B cell (primary cell): ENCODE measurements around the gene UTP25. TPM values are rescaled to one million over a fixed set of nuclear protein-coding genes. Genes with fewer than 3 reads are reported as not detected.

Experiments
- ATAC-seq: fragments of 200-7000 bp; cut with Tn5 transposase; one replicate; pipeline ENCODE4 v1.10.0; 2021; ENCODE audit warnings: low read depth, mild to moderate bottlenecking, moderate number of reproducible peaks, moderate library complexity
- CTCF ChIA-PET: fragments of 350-600 bp; sonication (Branson Sonifier 250); formaldehyde crosslinking; loops from one replicate; lab custom pipeline; 2021; ENCODE audit warnings: antibody characterized with exemption, inconsistent platforms; lab: Charles Lee
- POLR2A ChIA-PET: fragments of 350-600 bp; sonication (Branson Sonifier 250); formaldehyde crosslinking; loops from one replicate; lab custom pipeline; 2021; ENCODE audit warnings: antibody characterized with exemption; lab: Charles Lee
- DNase-seq: peaks from one replicate; pipeline ENCODE4 v3.0.0; 2013
- H2AFZ ChIP-seq: 2 replicates; pipeline ENCODE4 v1.6.1; 2012; ENCODE audit warnings: mild to moderate bottlenecking, low read depth, low read length; ENCODE audit not compliant: insufficient read depth, poor library complexity, severe bottlenecking
- H3K27ac ChIP-seq, 2 donors: 1 replicate in 1 of 2; 2 replicates in 1 of 2; pipeline ENCODE4 v1.5.1; 2012 to 2013; ENCODE audit warnings: low read length in 2 of 2, mild to moderate bottlenecking in 2 of 2, moderate library complexity in 1 of 2
- H3K27me3 ChIP-seq, 4 experiments: fragments of 200-600 bp in 1 of 4; sonication (generic) in 1 of 4; replicated peaks in 1 of 4; 1 replicate in 2 of 4; 2 replicates in 2 of 4; pipeline versions ENCODE4 v1.6.1 to v1.7.0; 2013 to 2016; ENCODE audit warnings: low read length in 3 of 4, mild to moderate bottlenecking in 2 of 4, mixed read lengths in 1 of 4, moderate library complexity in 1 of 4; ENCODE audit not compliant: insufficient read depth in 4 of 4, control insufficient read depth in 3 of 4; ENCODE audit errors: control extremely low read depth in 1 of 4
- H3K36me3 ChIP-seq, 2 experiments: replicated peaks in 1 of 2; 1 replicate in 1 of 2; 2 replicates in 1 of 2; pipeline versions ENCODE4 v1.6.1 to v1.7.1; 2013; ENCODE audit warnings: low read length in 1 of 2; ENCODE audit not compliant: insufficient read depth in 2 of 2, control insufficient read depth in 1 of 2; ENCODE audit errors: control extremely low read depth in 1 of 2, extremely low read depth in 1 of 2
- H3K4me1 ChIP-seq, 2 donors: fragments of 200-600 bp in 1 of 2; sonication (generic) in 1 of 2; 1 replicate in 1 of 2; 2 replicates in 1 of 2; pipeline versions ENCODE4 v1.5.1 to v1.6.1; 2013 to 2017; ENCODE audit warnings: low read length in 2 of 2; ENCODE audit not compliant: control insufficient read depth in 2 of 2, insufficient read depth in 2 of 2
- H3K4me2 ChIP-seq: replicated peaks from 2 replicates; pipeline ENCODE3; 2012; ENCODE audit warnings: mild to moderate bottlenecking, low read depth, low read length; ENCODE audit not compliant: poor library complexity, severe bottlenecking
- H3K4me3 ChIP-seq, 5 experiments: fragments of 200-600 bp in 1 of 5; sonication (generic) in 1 of 5; 1 replicate in 3 of 5; 2 replicates in 2 of 5; pipeline versions ENCODE4 v1.5.1 to v1.7.0; 2011 to 2016; ENCODE audit warnings: low read length in 4 of 5, mild to moderate bottlenecking in 4 of 5, low read depth in 2 of 5, control low read depth in 1 of 5, moderate library complexity in 1 of 5; ENCODE audit not compliant: insufficient read depth in 1 of 5; ENCODE audit errors: control extremely low read depth in 1 of 5, extremely low read depth in 1 of 5
- H3K79me2 ChIP-seq: fragments of 200-600 bp; sonication (generic); one replicate; pipeline ENCODE4 v1.6.0; 2016; ENCODE audit warnings: low read length; ENCODE audit not compliant: control insufficient read depth, insufficient read depth
- H3K9ac ChIP-seq: fragments of 200-600 bp; sonication (generic); 2 replicates; pipeline ENCODE4 v1.6.1; 2017; ENCODE audit warnings: mild to moderate bottlenecking, low read length, moderate library complexity
- H3K9me3 ChIP-seq, 3 donors: one replicate each; pipeline versions ENCODE4 v1.6.1 to v1.7.1; 2013; ENCODE audit warnings: low read length in 2 of 3; ENCODE audit not compliant: control insufficient read depth in 2 of 3, insufficient read depth in 1 of 3; ENCODE audit errors: control extremely low read depth in 1 of 3
- H4K20me1 ChIP-seq: 2 replicates; pipeline ENCODE4 v1.6.0; 2012; ENCODE audit warnings: mild to moderate bottlenecking, low read length; ENCODE audit not compliant: insufficient read depth, control insufficient read depth, poor library complexity, severe bottlenecking
- H3K27ac Mint-ChIP-seq: one replicate; pipeline ENCODE4 v1.8.0; 2021; ENCODE audit warnings: mixed read lengths
- H3K27me3 Mint-ChIP-seq: one replicate; pipeline ENCODE4 v1.8.0; 2021; ENCODE audit warnings: mixed read lengths
- H3K4me1 Mint-ChIP-seq: one replicate; pipeline ENCODE4 v1.8.0; 2021; ENCODE audit warnings: mixed read lengths
- H3K4me3 Mint-ChIP-seq: one replicate; pipeline ENCODE4 v1.8.0; 2021; ENCODE audit warnings: mixed read lengths
- H3K9me3 Mint-ChIP-seq: one replicate; pipeline ENCODE4 v1.8.0; 2022; ENCODE audit warnings: mixed read lengths; ENCODE audit not compliant: insufficient read depth
- EZH2 ChIP-seq: IDR thresholded peaks from 2 replicates; pipeline ENCODE4 v1.6.1; 2012; ENCODE audit warnings: borderline replicate concordance, low read depth, mild to moderate bottlenecking, moderate library complexity, low read length; ENCODE audit not compliant: insufficient read depth, poor library complexity, severe bottlenecking
- WGBS: methylation state at CpG from one replicate; pipeline ENCODE4 v1.1.5; 2013; ENCODE audit warnings: missing lambda C conversion rate; ENCODE audit not compliant: insufficient coverage; 5-methylcytosine and 5-hydroxymethylcytosine counted together
- intact Hi-C: fragments of 100-400 bp; cut with micrococcal nuclease; formaldehyde crosslinking; loops from one replicate; pipeline ENCODE4 v1.10.0; 2022
- polyA plus RNA-seq: library from polyadenylated mRNA; depleted of rRNA; stranded (reverse); fragments of >200 nt; gene quantifications from 2 replicates; pipeline ENCODE4 v1.2.3, GENCODE V29; 2012
- total RNA-seq, 2 donors: library from RNA; stranded (reverse); fragments of 120-200 nt in 1 of 2; gene quantifications; 1 replicate in 1 of 2; 2 replicates in 1 of 2; pipeline versions ENCODE4 v1.2.3 to v1.2.4, GENCODE V29; 2013 to 2022
- TF ChIP-seq, protein P1 (sequence below): fragments of 200-600 bp; IDR thresholded peaks from one replicate; pipeline ENCODE4 v1.8.0; 2022; ENCODE audit warnings: antibody characterized with exemption, mild to moderate bottlenecking

UTP25 gene
- total and polyA plus RNA-seq, 2 donors (not counting 1 experiment from before 2014, with no cell fraction given), result 6.2 to 16.6 TPM

DNA sequence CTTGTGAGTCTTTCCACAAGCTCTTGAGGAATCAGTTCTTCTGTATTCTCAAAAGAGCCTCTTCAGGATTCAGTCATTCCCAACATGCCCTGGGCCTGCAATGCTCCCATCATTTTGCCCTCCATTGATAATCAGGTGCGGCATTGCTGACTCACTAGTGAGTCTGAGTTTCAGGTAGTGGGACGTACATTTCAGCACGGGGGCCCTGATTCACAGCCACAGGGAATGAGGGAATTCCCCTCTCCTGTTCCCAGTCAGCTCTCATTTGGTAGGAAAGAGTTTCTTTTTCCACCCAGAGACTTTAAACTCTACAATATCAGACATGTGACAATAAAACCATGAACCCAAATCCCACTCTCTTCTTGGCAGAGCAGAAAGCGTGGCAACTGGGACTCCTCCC is 18.2 kb upstream of the UTP25 start:
- Mint-ChIP-seq H3K27ac (no peak overlapping the region), H3K9me3 (no peaks in the 10 kb centered on the region), H3K4me1 (peaks cover 11% of the 10 kb centered on the region), H3K4me3 (no peak overlapping the region), H3K27me3 (peaks cover 5% of the 10 kb centered on the region)
- DNase-seq (no peak), ATAC-seq (no peak)
- H3K4me3 ChIP-seq, result no peak overlapping the region
- no peak for TF ChIP-seq EZH2
- TF ChIP-seq, protein P1, sequence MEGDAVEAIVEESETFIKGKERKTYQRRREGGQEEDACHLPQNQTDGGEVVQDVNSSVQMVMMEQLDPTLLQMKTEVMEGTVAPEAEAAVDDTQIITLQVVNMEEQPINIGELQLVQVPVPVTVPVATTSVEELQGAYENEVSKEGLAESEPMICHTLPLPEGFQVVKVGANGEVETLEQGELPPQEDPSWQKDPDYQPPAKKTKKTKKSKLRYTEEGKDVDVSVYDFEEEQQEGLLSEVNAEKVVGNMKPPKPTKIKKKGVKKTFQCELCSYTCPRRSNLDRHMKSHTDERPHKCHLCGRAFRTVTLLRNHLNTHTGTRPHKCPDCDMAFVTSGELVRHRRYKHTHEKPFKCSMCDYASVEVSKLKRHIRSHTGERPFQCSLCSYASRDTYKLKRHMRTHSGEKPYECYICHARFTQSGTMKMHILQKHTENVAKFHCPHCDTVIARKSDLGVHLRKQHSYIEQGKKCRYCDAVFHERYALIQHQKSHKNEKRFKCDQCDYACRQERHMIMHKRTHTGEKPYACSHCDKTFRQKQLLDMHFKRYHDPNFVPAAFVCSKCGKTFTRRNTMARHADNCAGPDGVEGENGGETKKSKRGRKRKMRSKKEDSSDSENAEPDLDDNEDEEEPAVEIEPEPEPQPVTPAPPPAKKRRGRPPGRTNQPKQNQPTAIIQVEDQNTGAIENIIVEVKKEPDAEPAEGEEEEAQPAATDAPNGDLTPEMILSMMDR, result no peak
- H3K4me1 ChIP-seq, result peaks cover 10 to 13% of the 10 kb centered on the region in 2 donors
- WGBS, result no CpG with 5 or more reads among the region's 4 CpGs
- no peak overlapping the region for H2AFZ ChIP-seq
- no peaks in the 10 kb centered on the region for H4K20me1 ChIP-seq
- peaks cover 0 to 13% (median 6%) of the 10 kb centered on the region in 4 experiments for H3K27me3 ChIP-seq
- no peak overlapping the region for H3K27ac ChIP-seq
- CTCF ChIA-PET, result interaction anchor here (1.5 to 6.5 kb wide), 2 partner anchors 14 to 62 kb away, joined by 6 to 45 read pairs; no protein-coding TSS in a partner anchor
- H3K4me2 ChIP-seq, result no peak overlapping the region
- no peaks in the 10 kb centered on the region for H3K36me3 ChIP-seq
- peaks cover 0 to 8% (median 0%) of the 10 kb centered on the region in 3 donors for H3K9me3 ChIP-seq
- POLR2A ChIA-PET, result no interaction called here
- no peaks in the 10 kb centered on the region for H3K79me2 ChIP-seq
- intact Hi-C loops, result no loop called here
- no peak overlapping the region for H3K9ac ChIP-seq

DNA sequence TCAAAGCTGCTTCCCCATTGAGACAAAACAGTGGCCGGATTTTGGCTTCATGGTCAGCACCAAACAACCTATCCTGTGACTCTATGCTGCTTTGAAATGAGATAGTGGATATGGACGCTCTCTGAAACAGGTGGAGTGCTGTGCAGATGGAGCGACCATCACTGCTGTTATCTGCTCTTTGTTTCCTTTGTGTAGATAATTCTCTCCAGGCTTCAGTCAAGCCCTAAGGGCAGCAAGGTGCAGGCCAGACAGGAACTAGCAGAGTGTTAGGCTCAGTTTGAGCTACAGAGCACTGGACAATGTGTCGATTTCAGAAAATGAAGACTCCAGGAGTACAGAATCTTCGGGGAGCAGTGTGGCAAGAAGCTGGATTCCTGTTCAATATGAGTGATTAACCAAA is 17.0 kb upstream of the UTP25 start:
- no peak overlapping the region for H3K4me3 Mint-ChIP-seq
- no peaks in the 10 kb centered on the region for H3K9me3 Mint-ChIP-seq
- Histone ChIP-seq H3K9ac (no peak overlapping the region), H3K4me1 (peaks cover 5 to 7% of the 10 kb centered on the region in 2 donors), H3K36me3 (no peaks in the 10 kb centered on the region), H3K27me3 (peaks cover 0 to 1% (median under 1%) of the 10 kb centered on the region in 4 experiments), H3K4me3 (no peak overlapping the region), H3K79me2 (no peaks in the 10 kb centered on the region), H3K4me2 (no peak overlapping the region), H3K27ac (no peak overlapping the region), H4K20me1 (no peaks in the 10 kb centered on the region), H2AFZ (no peak overlapping the region), H3K9me3 (peaks cover 0 to under 1% (median 0%) of the 10 kb centered on the region in 3 donors)
- no peak for ATAC-seq
- ChIA-PET POLR2A (no interaction called here), CTCF (interaction anchor here (1.1 to 6.5 kb wide), 3 partner anchors 13 to 63 kb away, joined by 4 to 45 read pairs (median 6); no protein-coding TSS in a partner anchor)
- DNase-seq, result no peak
- no peak overlapping the region for H3K27ac Mint-ChIP-seq
- TF ChIP-seq EZH2, result no peak
- TF ChIP-seq, protein P1, result no peak
- intact Hi-C loops, result no loop called here
- WGBS, result 100% methylated on average over 2 of the region's 5 CpGs
- H3K4me1 Mint-ChIP-seq, result peaks cover 7% of the 10 kb centered on the region
- H3K27me3 Mint-ChIP-seq, result no peaks in the 10 kb centered on the region
